Dermis microvascular lymphatic vessel endothelial cell (primary cell): Measurements from ENCODE around the gene TEKT2. TPM values are rescaled to one million over a fixed set of nuclear protein-coding genes. Genes with fewer than 3 reads are reported as not detected.

Source experiments
- DNase-seq, 2 donors: peaks; one replicate each; pipeline versions ENCODE4 v3.0.0 to v3.0.0-alpha.2; 2010; ENCODE audit warnings: low read depth in 2 of 2
- total RNA-seq: library from RNA; depleted of rRNA; stranded (reverse); fragments of >200 nt; gene quantifications from 2 replicates; pipeline ENCODE4 v1.2.1, GENCODE V29; 2014

Gene TEKT2
- total RNA-seq, 1 donor from 2014 or later, result 0.26 TPM

- no peak for DNase-seq
Measured at GRCh38 chr1:36087233-36088123, 3.6 kb downstream of the TEKT2 start.

- no peak for DNase-seq
Measured at GRCh38 chr1:36088265-36088576, 4.3 kb downstream of the TEKT2 start.

GRCh38 chr1:36088577-36089392, 4.9 kb downstream of the TEKT2 start, which contains the start of gene ADPRS:
Gene ADPRS (plus strand): TSS chr1:36088892. CDS start chr1:36088905, 13 bp downstream.
- peak; percentile 83 to 92 for DNase-seq

GRCh38 chr1:36089393-36090121, 5.7 kb downstream of the TEKT2 start:
- DNase-seq, result peak in 1 of 2 donors; percentile 57

- no peak for DNase-seq
Measured at GRCh38 chr1:36091141-36091540, 7.2 kb downstream of the TEKT2 start.

- DNase-seq, result no peak
Measured at GRCh38 chr1:36091698-36092097, 7.8 kb downstream of the TEKT2 start.

GRCh38 chr1:36092166-36092797, 8.4 kb downstream of the TEKT2 start:
- DNase-seq, result no peak

GRCh38 chr1:36092798-36093185, 8.9 kb downstream of the TEKT2 start:
- DNase-seq, result no peak

- no peak for DNase-seq
Measured at GRCh38 chr1:36093226-36093625, 9.3 kb downstream of the TEKT2 start.

- no peak for DNase-seq
Measured at GRCh38 chr1:36093929-36094328, 10.0 kb downstream of the TEKT2 start.

- no peak for DNase-seq
Measured at GRCh38 chr1:36094621-36095061, 10.7 kb downstream of the TEKT2 start.

GRCh38 chr1:36095760-36096405, 12.0 kb downstream of the TEKT2 start:
- DNase-seq, result no peak

GRCh38 chr1:36096500-36097432, 12.9 kb downstream of the TEKT2 start:
- no peak for DNase-seq

- no peak for DNase-seq
Measured at GRCh38 chr1:36097693-36098585, 14.0 kb downstream of the TEKT2 start.

GRCh38 chr1:36098650-36099365, 14.9 kb downstream of the TEKT2 start:
- DNase-seq, result no peak

- DNase-seq, result peak; percentile 49 to 74
Measured at GRCh38 chr1:36099681-36100341, 15.9 kb downstream of the TEKT2 start.

- DNase-seq, result no peak
Measured at GRCh38 chr1:36100376-36100775, 16.5 kb downstream of the TEKT2 start.
